Endometrial microvascular endothelial cells (primary cell): ENCODE results near the gene NXPH4. TPM values are rescaled to one million over a fixed set of nuclear protein-coding genes. Genes with fewer than 3 reads are reported as not detected.

Experiments
- in situ Hi-C: cut with HindIII; loops from 2 replicates; pipeline ENCODE4 v1.10.0; 2017; ENCODE audit warnings: low sequenced_read_pairs, low pct_unique_long_range_greater_than_20kb; ENCODE audit errors: inconsistent ontology term
- total RNA-seq: library from RNA; depleted of rRNA; stranded (reverse); fragments of >200 nt; gene quantifications from one replicate; pipeline ENCODE4 v1.2.3, GENCODE V29; 2015; ENCODE audit errors: inconsistent ontology term

NXPH4 gene
- 0.19 TPM for total RNA-seq

DNA sequence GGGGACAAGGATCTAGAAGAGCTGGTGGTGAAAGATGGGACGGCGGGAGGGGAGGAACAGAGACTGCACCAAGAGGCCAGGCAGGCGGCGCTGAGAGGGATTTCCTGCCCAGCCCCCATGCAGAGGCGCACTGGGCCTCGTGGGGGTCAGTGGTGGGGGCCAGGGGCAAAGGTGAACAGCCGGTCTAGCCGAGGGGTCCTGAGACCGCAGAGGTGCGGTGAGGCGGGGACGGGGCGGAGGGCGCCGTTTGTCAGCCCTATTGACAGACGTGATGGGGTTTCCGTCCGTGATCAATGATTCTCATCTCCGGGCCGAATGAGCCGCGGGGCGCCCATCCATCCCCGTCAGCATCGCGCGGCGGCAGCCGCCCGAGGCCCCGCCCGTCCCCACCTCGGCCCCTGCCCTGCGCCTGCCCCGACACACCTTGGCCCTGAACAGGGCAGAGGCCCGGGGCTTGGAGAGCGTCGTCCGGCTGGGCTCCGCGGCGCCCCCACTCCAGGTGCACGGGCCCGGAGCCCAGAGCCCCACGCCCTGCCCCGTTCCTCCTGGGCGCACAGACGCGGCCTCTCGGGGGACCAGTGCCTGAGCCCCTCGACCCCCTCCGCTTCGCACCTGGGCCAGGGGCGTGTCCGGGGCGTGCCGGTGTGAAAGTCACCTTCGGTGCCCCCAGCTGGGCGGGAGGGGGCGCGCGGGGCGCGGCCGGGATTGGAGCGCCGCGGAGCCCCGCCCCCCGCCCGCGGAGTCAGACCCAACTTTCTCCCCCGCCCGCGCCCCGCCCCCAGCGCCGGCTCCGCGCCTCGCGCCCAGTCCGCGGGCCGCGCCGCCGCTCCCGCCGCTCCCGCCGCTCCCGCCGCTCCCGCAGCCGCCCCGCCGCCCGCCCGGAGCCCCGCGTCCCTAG lies at the start of gene NXPH4:
NXPH4 (plus strand) TSS at position 781 of the 898 bp plus-strand sequence. CDS start 176 bp downstream, outside the sequence.
- in situ Hi-C loops: no loop called here

DNA sequence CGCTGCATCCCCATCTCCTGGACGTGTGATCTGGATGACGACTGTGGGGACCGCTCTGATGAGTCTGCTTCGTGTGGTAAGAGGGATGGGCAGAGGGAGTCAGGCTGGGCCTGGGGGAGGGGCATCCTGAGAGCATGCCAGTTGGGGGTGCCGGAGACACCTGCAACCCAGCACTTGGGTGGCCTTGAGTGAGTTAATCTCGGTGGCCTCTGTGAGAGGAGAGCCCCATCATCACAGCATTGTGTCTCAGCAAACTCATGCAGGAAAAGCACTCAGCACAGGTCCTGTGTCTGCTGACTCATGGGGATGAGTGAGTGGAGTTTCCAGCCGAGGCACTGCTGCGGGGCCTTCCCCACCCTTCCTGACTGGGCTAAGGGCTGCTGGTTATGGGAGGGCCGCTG lies 49.6 kb upstream of the NXPH4 start:
- in situ Hi-C loops: no loop called here

DNA sequence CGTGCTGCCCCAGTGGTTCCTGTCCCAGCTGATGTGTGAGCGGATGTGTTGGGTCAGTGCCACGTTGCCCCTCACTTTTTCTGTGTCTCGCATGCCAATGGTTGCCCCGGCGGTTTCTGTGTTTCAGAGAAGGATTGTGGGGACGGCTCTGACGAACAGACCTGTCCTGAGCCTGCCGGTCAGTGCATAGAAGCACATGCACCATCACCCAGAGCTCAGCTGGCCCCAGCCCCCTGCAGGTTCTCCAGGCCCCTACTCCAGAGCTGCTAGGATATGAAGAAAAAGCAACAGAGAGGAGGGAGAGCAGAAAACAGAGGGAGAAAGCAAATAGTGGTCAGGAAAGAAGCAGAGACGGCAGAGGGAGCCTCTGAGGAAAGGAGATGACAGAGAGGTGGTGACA lies 48.5 kb upstream of the NXPH4 start:
- in situ Hi-C loops: no loop called here

DNA sequence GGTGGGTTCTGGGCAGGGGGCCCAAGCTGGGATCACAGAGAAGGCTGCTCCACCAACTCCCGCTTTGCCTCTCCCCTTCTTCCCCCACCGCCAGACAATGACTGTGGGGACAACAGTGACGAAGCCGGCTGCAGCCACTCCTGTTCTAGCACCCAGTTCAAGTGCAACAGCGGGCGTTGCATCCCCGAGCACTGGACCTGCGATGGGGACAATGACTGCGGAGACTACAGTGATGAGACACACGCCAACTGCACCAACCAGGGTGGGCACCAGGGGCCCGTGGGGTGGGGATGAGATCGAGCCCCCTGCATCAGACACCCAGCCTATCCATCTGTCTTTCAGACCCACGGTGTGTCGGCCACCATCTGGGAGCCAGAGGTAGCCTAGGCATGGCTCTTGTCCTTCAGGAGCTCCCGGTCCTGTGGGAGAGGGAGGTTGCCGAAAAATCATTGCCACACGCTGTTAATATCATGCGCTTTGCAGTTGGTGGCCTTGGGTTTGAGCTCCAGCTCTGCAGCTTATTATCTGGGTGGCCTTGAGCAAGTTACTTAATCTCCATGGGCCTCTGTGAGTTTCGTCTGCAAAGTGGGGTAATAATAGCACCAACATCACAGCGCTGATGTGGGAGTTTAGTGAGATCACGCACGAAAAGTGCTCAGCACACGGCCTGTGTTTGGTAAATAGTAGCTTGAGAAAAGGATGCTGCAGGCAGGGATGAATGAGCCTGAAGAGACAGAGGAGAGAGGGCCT lies 47.4 kb upstream of the NXPH4 start:
- in situ Hi-C loops: no loop called here

DNA sequence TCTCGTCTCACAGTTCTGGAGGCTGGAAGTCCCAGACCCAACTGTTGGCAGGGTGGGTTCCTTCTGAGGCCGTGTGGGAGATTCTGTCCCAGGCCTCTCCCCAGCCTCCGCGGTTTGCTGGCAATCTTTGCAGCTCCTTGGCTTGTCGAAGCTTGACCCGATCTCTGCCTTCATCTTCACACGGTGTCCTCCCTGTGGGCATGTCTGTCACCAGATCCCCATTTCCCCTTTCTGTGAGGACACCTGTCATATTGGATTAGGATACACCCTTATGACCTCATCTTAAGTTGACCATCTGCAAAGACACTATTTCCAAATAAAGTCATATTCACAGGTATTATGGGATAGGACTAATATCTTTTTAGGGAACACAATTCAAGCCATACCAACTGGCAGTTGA lies 46.6 kb upstream of the NXPH4 start:
- in situ Hi-C loops: no loop called here

DNA sequence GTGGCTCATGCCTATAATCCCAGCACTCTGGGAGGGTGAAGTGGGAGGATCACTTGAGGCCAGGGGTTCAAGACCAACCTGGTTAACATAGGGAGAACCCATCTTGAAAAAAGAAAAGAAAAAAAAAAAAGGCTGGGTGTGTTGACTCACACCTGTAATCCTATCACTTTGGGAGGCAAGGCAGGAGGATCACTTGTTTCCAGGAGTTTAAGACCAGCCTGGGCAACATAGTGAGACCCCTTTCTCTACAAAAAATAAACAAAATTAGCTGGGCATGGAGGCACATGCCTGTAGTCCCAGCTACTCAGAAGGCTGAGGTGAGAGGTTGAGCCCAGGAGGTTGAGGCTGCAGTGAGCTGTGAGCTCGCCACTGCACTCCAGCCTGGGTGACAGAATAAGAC lies 46.2 kb upstream of the NXPH4 start:
- in situ Hi-C loops: no loop called here

DNA sequence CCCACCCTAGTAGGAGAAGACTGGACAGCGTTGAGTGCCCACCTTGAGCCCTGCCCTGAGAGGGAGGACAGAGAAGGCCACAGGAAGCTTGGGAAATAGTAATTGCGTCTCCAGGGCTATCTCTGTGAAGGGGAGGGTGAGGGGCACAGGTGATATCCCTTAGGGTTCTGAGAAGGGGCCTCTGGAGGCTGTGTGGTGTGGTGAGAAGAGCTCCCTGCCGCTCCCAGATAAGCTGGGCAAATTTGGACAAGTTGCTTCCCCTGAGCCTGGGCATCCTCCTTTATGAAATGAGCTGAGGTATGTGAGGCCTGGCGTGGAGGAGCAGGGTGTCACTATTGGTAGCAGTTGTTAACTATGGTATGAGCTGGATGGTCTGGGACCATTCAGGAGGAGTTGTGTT lies 45.7 kb upstream of the NXPH4 start:
- in situ Hi-C loops: no loop called here

DNA sequence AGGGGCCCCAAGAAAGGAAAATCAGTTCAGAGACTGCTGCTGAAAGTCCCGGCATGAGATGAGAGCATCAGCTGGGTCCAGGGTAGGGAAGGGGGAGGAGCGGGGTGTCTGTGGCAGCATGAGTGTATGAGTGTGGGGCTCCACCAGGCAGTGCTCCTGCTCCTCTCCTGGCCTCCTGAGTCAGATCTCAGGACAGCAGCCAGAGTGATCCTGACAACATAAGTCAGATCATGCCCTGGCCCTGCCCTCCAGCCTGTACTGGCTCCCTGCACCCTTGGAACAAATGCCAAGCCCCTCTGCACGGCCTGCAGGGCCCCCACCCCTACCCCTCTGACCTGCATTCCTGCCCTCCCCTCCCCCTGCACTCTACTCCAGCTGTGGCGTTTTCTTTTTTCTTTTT lies 44.9 kb upstream of the NXPH4 start:
- in situ Hi-C loops: no loop called here

DNA sequence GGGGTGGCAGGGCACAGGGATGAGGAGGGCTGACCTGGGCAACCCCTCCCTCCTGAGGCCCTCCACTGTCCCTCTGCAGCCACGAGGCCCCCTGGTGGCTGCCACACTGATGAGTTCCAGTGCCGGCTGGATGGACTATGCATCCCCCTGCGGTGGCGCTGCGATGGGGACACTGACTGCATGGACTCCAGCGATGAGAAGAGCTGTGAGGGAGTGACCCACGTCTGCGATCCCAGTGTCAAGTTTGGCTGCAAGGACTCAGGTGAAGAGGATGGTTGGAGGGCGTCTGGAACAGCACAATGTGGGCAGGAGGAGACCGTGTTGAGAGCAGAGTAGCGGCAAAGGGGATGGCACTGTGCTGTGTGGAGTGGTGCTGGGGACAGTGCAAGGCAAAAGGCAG lies 43.5 kb upstream of the NXPH4 start:
- in situ Hi-C loops: no loop called here

DNA sequence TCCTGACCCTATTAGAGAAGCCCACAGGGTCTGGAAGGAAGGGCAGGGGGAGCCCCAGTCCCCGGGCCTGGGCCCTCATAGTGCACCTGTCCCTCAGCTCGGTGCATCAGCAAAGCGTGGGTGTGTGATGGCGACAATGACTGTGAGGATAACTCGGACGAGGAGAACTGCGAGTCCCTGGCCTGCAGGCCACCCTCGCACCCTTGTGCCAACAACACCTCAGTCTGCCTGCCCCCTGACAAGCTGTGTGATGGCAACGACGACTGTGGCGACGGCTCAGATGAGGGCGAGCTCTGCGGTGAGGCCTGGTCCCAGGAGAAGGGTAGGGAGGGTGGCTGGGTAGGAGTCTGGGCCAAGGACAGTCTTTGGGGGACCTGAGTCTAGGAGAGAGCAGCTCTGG lies 42.9 kb upstream of the NXPH4 start:
- in situ Hi-C loops: no loop called here

DNA sequence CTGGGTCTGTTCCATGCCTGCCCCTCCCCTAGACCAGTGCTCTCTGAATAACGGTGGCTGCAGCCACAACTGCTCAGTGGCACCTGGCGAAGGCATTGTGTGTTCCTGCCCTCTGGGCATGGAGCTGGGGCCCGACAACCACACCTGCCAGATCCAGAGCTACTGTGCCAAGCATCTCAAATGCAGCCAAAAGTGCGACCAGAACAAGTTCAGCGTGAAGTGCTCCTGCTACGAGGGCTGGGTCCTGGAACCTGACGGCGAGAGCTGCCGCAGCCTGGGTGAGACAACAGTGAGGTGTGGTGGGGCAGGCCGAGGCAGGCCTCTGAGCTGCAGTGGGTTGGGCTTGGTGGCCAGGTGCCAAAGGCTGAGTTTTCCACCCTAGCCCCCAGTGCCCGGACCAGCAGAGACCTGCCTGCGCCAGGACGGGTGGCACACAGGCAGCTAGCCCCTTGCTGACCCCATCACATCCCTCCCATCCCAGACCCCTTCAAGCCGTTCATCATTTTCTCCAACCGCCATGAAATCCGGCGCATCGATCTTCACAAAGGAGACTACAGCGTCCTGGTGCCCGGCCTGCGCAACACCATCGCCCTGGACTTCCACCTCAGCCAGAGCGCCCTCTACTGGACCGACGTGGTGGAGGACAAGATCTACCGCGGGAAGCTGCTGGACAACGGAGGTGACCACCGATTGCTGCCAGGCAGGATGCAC lies 41.0 kb upstream of the NXPH4 start:
- in situ Hi-C loops: no loop called here

DNA sequence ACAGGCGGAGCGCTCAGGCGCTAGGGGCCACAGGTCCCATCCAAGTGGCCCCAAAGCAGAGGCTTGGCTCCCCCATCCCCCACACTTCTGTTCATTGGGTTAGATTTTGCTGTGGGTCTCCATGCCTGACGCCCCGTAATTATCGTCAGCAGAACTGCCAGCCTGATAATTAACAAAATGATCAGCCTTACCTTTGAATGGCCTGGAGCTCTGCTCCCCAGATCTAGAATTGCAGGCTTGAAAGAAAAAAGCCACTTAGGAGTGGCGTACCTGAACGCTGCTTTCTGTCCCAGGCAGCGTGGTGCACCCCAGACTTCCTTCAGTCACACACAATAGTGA lies 40.5 kb upstream of the NXPH4 start:
- in situ Hi-C loops: no loop called here

DNA sequence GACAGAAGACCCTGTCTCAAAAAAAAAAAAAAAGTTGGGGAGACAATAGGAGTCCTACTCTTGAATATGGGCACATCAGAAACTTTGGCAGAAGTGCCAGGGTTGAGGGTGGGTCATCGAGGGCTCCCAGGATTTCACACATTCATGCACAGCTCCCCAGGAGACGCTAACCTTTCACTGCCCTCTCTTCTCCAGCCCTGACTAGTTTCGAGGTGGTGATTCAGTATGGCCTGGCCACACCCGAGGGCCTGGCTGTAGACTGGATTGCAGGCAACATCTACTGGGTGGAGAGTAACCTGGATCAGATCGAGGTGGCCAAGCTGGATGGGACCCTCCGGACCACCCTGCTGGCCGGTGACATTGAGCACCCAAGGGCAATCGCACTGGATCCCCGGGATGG lies 39.7 kb upstream of the NXPH4 start:
- in situ Hi-C loops: no loop called here

DNA sequence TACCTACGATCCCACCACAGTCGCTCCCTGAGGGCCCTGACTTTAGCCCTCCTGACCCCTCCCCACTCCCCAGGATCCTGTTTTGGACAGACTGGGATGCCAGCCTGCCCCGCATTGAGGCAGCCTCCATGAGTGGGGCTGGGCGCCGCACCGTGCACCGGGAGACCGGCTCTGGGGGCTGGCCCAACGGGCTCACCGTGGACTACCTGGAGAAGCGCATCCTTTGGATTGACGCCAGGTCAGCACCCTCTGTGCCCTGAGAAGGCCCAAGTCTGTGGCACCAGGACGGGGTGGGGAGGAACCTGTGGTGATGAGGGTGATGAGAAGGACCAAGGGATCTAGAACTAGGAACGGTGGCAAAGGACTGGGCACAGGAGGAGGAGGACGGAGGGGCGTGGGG lies 39.2 kb upstream of the NXPH4 start:
- in situ Hi-C loops: no loop called here

DNA sequence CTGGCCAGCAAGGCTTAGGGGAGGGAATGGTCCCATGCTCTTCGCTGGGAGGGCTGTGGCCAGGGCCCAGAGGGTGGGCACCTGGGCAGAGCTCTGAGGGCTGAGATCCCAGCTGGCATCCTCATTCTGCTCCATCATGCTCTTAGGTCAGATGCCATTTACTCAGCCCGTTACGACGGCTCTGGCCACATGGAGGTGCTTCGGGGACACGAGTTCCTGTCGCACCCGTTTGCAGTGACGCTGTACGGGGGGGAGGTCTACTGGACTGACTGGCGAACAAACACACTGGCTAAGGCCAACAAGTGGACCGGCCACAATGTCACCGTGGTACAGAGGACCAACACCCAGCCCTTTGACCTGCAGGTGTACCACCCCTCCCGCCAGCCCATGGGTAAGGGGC lies 38.4 kb upstream of the NXPH4 start:
- in situ Hi-C loops: no loop called here

DNA sequence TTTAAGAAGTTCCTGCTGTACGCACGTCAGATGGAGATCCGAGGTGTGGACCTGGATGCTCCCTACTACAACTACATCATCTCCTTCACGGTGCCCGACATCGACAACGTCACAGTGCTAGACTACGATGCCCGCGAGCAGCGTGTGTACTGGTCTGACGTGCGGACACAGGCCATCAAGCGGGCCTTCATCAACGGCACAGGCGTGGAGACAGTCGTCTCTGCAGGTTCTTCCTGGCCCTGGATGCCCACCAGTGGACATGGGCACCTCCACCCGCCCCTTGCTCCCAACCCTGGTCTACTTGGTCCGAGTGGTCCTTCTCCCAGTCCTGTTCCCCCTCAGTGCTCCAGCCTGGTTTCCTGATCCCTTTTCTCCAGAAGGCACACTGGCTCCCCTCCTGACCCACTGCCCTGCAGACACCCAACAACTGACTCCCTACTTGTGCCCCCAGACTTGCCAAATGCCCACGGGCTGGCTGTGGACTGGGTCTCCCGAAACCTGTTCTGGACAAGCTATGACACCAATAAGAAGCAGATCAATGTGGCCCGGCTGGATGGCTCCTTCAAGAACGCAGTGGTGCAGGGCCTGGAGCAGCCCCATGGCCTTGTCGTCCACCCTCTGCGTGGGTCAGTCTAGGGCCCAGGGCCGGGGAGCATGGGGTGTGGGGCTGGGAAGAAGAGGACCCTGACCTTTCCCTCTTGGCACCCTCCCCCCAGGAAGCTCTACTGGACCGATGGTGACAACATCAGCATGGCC lies 37.1 kb upstream of the NXPH4 start:
- in situ Hi-C loops: no loop called here

DNA sequence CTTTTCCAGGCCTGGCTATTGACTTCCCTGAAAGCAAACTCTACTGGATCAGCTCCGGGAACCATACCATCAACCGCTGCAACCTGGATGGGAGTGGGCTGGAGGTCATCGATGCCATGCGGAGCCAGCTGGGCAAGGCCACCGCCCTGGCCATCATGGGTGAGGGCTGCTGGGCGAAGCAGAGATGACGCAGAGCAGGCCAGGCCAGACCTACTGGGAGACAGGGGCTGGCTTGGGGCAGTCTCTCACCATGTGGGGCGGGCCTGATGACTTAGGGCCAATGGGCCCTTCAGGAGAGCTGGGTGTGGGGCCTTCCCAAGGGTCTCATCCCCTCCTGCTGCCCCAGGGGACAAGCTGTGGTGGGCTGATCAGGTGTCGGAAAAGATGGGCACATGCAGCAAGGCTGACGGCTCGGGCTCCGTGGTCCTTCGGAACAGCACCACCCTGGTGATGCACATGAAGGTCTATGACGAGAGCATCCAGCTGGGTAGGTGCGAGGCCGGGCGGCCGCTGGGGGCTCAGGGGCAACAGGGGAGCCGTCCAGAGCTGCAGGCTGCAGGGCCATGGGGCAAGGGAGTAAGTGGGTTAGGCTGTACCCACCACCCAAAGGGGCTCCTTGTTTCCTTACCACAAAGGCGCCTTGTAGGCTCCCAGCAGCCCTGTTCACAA lies 36.1 kb upstream of the NXPH4 start:
- in situ Hi-C loops: no loop called here

DNA sequence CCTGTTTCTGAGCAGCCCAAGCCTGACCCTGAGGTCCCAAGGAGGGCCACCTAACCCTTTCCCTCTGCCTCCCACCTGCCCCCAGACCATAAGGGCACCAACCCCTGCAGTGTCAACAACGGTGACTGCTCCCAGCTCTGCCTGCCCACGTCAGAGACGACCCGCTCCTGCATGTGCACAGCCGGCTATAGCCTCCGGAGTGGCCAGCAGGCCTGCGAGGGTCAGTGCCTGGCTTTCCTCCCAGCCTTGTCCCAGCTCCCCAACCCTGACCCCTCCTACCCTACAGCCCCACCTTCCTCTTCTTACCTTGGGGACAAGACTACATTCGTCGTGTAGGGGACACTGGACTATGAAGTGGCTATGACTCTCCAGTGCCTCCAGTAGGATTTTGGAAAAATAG lies 35.5 kb upstream of the NXPH4 start:
- in situ Hi-C loops: no loop called here
